Neural crest cell (in vitro differentiated cells): ENCODE measurements around the gene PCSK4. TPM values are rescaled to one million over a fixed set of nuclear protein-coding genes. Genes with fewer than 3 reads are reported as not detected.
A peak's percentile ranks its signal among the peaks of the same experiment; 100 is the strongest.

Source experiments
- DNase-seq: peaks from one replicate; pipeline ENCODE4 v3.0.0; 2021; ENCODE audit warnings: low read depth, mixed read lengths, low spot score
- H3K27ac Mint-ChIP-seq: one replicate; pipeline ENCODE4 v1.8.0; 2021; ENCODE audit warnings: mild to moderate bottlenecking, mixed read lengths; ENCODE audit not compliant: unreplicated experiment
- H3K27me3 Mint-ChIP-seq: 2 replicates; pipeline ENCODE4 v1.8.0; 2021; ENCODE audit warnings: low read depth, mild to moderate bottlenecking, mixed read lengths
- H3K36me3 Mint-ChIP-seq: 2 replicates; pipeline ENCODE4 v1.8.0; 2021; ENCODE audit warnings: low read depth, mild to moderate bottlenecking, mixed read lengths
- H3K4me1 Mint-ChIP-seq: 2 replicates; pipeline ENCODE4 v1.8.0; 2021; ENCODE audit warnings: mixed read lengths
- H3K4me3 Mint-ChIP-seq: one replicate; pipeline ENCODE4 v1.8.0; 2021; ENCODE audit warnings: mild to moderate bottlenecking, mixed read lengths
- H3K9me3 Mint-ChIP-seq: 2 replicates; pipeline ENCODE4 v1.8.0; 2021; ENCODE audit warnings: mixed read lengths
- total RNA-seq: library from RNA; stranded (reverse); gene quantifications from 2 replicates; pipeline ENCODE4 v1.2.1, GENCODE V29; 2021
- TF ChIP-seq, protein P1 (sequence below): fragments of 200-600 bp; sonication (generic); conservative IDR thresholded peaks from 2 replicates; pipeline ENCODE4 v1.5.0; 2021; ENCODE audit warnings: antibody characterized with exemption, mild to moderate bottlenecking

PCSK4 gene
- total RNA-seq, 1 donor from 2014 or later, result 11.7 TPM

DNA sequence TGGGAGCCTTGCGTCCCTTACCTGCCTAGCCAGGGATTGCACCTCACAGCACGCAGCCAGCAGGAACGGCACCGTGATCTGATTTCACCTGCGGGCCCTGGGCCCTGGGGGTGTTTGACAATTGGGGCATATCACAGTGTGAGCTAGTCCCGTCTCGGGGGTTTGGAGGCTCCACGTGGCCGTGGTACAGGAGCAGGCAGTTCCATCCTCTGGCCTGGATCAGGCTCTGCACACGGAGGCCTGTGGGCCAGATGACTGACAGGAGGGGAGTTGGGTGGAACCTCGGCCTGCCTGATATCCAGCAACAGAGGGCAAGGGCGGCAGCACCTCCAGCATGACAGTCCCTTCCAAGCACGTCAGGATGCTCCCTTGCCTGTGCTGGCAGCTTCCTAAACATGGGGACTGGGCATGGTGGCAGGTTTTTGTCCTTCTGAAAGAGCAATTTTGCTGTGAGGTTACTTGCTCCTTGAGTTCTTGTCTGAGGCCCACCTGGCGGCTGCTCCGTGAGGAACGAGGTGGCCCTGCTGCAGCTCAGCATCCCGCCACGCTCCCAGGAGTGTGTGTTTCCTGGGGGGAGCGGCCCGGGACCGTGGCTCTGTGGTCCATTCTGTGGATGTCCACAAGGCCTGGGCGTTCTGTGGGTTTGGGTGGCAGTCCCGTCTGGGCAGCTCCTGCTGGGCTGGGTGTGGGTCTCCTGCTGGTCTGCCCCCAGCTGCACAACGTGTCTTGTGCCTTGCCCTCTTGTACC lies 58.2 kb downstream of the PCSK4 start:
- H3K27ac Mint-ChIP-seq, result peak overlapping the region; percentile 35
- H3K9me3 Mint-ChIP-seq, result no peaks in the 10 kb centered on the region
- no peak for DNase-seq
- H3K27me3 Mint-ChIP-seq, result no peaks in the 10 kb centered on the region
- H3K4me3 Mint-ChIP-seq, result no peak overlapping the region
- peaks cover 3% of the 10 kb centered on the region for H3K36me3 Mint-ChIP-seq
- TF ChIP-seq, protein P1, sequence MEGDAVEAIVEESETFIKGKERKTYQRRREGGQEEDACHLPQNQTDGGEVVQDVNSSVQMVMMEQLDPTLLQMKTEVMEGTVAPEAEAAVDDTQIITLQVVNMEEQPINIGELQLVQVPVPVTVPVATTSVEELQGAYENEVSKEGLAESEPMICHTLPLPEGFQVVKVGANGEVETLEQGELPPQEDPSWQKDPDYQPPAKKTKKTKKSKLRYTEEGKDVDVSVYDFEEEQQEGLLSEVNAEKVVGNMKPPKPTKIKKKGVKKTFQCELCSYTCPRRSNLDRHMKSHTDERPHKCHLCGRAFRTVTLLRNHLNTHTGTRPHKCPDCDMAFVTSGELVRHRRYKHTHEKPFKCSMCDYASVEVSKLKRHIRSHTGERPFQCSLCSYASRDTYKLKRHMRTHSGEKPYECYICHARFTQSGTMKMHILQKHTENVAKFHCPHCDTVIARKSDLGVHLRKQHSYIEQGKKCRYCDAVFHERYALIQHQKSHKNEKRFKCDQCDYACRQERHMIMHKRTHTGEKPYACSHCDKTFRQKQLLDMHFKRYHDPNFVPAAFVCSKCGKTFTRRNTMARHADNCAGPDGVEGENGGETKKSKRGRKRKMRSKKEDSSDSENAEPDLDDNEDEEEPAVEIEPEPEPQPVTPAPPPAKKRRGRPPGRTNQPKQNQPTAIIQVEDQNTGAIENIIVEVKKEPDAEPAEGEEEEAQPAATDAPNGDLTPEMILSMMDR, result no peak
- H3K4me1 Mint-ChIP-seq, result peaks cover 4% of the 10 kb centered on the region

Other genes with a start within 250 kb of the PCSK4 start
- 140 and 141 TPM in 2 replicates for gene ATP5F1D, start 248.6 kb downstream of the PCSK4 start, total RNA-seq
- 177 and 187 TPM in 2 replicates for gene MIDN, start 241.8 kb downstream of the PCSK4 start, total RNA-seq
- gene CIRBP, start 221.0 kb downstream of the PCSK4 start, total RNA-seq, result 414 and 421 TPM in 2 replicates
- 33.3 and 36.6 TPM in 2 replicates for gene FAM174C, start 214.8 kb downstream of the PCSK4 start, total RNA-seq
- 28.0 and 31.0 TPM in 2 replicates for gene EFNA2, start 204.5 kb downstream of the PCSK4 start, total RNA-seq
- gene NDUFS7, start 106.4 kb downstream of the PCSK4 start, total RNA-seq, result 89.7 and 90.6 TPM in 2 replicates
- 42.6 and 45.6 TPM in 2 replicates for gene GAMT, start 88.8 kb downstream of the PCSK4 start, total RNA-seq
- 146 and 157 TPM in 2 replicates for gene DAZAP1, start 82.8 kb downstream of the PCSK4 start, total RNA-seq
- gene RPS15, start 52.0 kb downstream of the PCSK4 start, total RNA-seq, result 1,578 and 1,580 TPM in 2 replicates
- gene APC2, start 40.2 kb downstream of the PCSK4 start, total RNA-seq, result 39.2 and 43.0 TPM in 2 replicates
- gene C19orf25, start 11.1 kb downstream of the PCSK4 start, total RNA-seq, result 34.5 and 41.5 TPM in 2 replicates
- 8.2 and 8.7 TPM in 2 replicates for gene REEP6, start 831 bp upstream of the PCSK4 start, total RNA-seq
- not detected in 2 replicates for gene ADAMTSL5, start 22.7 kb upstream of the PCSK4 start, total RNA-seq
- gene PLK5, start 33.7 kb upstream of the PCSK4 start, total RNA-seq, result not detected in 2 replicates
- gene MEX3D, start 78.0 kb upstream of the PCSK4 start, total RNA-seq, result 102 and 103 TPM in 2 replicates
- gene MBD3, start 102.5 kb upstream of the PCSK4 start, total RNA-seq, result 157 and 168 TPM in 2 replicates
- gene UQCR11, start 115.1 kb upstream of the PCSK4 start, total RNA-seq, result 149 and 165 TPM in 2 replicates
- gene TCF3, start 162.3 kb upstream of the PCSK4 start, total RNA-seq, result 348 and 354 TPM in 2 replicates